Measurements from ENCODE around the gene C5orf22.
A peak's percentile ranks its signal among the peaks of the same experiment; 100 is the strongest.

C5orf22 gene

GRCh38 chr5:31531888-31532547 lies at the start of gene C5orf22, which contains the start of gene DROSHA:
C5orf22 (plus strand) TSS chr5:31532301; CDS start chr5:31532393, 92 bp downstream.
DROSHA (minus strand) TSS chr5:31532093; CDS start chr5:31529059, 3,034 bp downstream.
- Histone ChIP-seq H3K4me1 (peaks cover 5% of the 10 kb centered on the region; the same call in 1 of the 2 replicates), H3K9me3 (no peaks in the 10 kb centered on the region), H3K27me3 (ENCODE audit: low read depth) (no peaks in the 10 kb centered on the region), H3K4me3 (peak within 1 kb of the TSS; percentile 73), H3K36me3 (replicated peaks) (peaks cover 52% of the 10 kb centered on the region)
- in situ Hi-C loops (cut with MboI; ENCODE audit: low sequenced_read_pairs): no loop called here
- peak; percentile 96 to 98 for DNase-seq (ENCODE audit: low spot score in 2 of 2)

GRCh38 chr5:31485376-31486207 lies 46.5 kb upstream of the C5orf22 start:
- Histone ChIP-seq H3K4me3 (no peak overlapping the region), H3K36me3 (replicated peaks) (peaks cover 48% of the 10 kb centered on the region), H3K9me3 (no peaks in the 10 kb centered on the region), H3K4me1 (no peaks in the 10 kb centered on the region), H3K27me3 (ENCODE audit: low read depth) (no peaks in the 10 kb centered on the region)
- no peak for DNase-seq (ENCODE audit: low spot score in 2 of 2)
- in situ Hi-C loops (cut with MboI; ENCODE audit: low sequenced_read_pairs): no loop called here

- peaks cover 47% of the 10 kb centered on the region for H3K36me3 ChIP-seq (replicated peaks)
- in situ Hi-C loops (cut with MboI; ENCODE audit: low sequenced_read_pairs): no loop called here
- H3K9me3 ChIP-seq: no peaks in the 10 kb centered on the region
- DNase-seq (ENCODE audit: low spot score in 2 of 2): no peak
- H3K4me1 ChIP-seq: no peaks in the 10 kb centered on the region
- no peak overlapping the region for H3K4me3 ChIP-seq
- no peaks in the 10 kb centered on the region for H3K27me3 ChIP-seq (ENCODE audit: low read depth)
Measured at GRCh38 chr5:31486441-31486840, 45.7 kb upstream of the C5orf22 start.

GRCh38 chr5:31487506-31487905 lies 44.6 kb upstream of the C5orf22 start:
- in situ Hi-C loops (cut with MboI; ENCODE audit: low sequenced_read_pairs): no loop called here
- Histone ChIP-seq H3K4me1 (no peaks in the 10 kb centered on the region), H3K4me3 (no peak overlapping the region), H3K9me3 (no peaks in the 10 kb centered on the region), H3K36me3 (replicated peaks) (peaks cover 46% of the 10 kb centered on the region), H3K27me3 (ENCODE audit: low read depth) (no peaks in the 10 kb centered on the region)
- no peak for DNase-seq (ENCODE audit: low spot score in 2 of 2)

- in situ Hi-C loops (cut with MboI; ENCODE audit: low sequenced_read_pairs): no loop called here
- Histone ChIP-seq H3K9me3 (no peaks in the 10 kb centered on the region), H3K4me1 (no peaks in the 10 kb centered on the region), H3K36me3 (replicated peaks) (peaks cover 76% of the 10 kb centered on the region), H3K27me3 (ENCODE audit: low read depth) (no peaks in the 10 kb centered on the region), H3K4me3 (no peak overlapping the region)
- DNase-seq (ENCODE audit: low spot score in 2 of 2): no peak
Measured at GRCh38 chr5:31492869-31493268, 39.2 kb upstream of the C5orf22 start.

- Histone ChIP-seq H3K36me3 (replicated peaks) (peaks cover 86% of the 10 kb centered on the region), H3K4me1 (no peaks in the 10 kb centered on the region), H3K27me3 (ENCODE audit: low read depth) (no peaks in the 10 kb centered on the region), H3K4me3 (no peak overlapping the region), H3K9me3 (no peaks in the 10 kb centered on the region)
- DNase-seq (ENCODE audit: low spot score in 2 of 2): no peak
- in situ Hi-C loops (cut with MboI; ENCODE audit: low sequenced_read_pairs): no loop called here
Measured at GRCh38 chr5:31495336-31495735, 36.8 kb upstream of the C5orf22 start.

GRCh38 chr5:31496301-31496700 lies 35.8 kb upstream of the C5orf22 start:
- no peaks in the 10 kb centered on the region for H3K9me3 ChIP-seq
- no peak for DNase-seq (ENCODE audit: low spot score in 2 of 2)
- H3K27me3 ChIP-seq (ENCODE audit: low read depth): no peaks in the 10 kb centered on the region
- peaks cover 84% of the 10 kb centered on the region for H3K36me3 ChIP-seq (replicated peaks)
- no peaks in the 10 kb centered on the region for H3K4me1 ChIP-seq
- in situ Hi-C loops (cut with MboI; ENCODE audit: low sequenced_read_pairs): no loop called here
- no peak overlapping the region for H3K4me3 ChIP-seq

GRCh38 chr5:31496891-31497290 lies 35.2 kb upstream of the C5orf22 start:
- in situ Hi-C loops (cut with MboI; ENCODE audit: low sequenced_read_pairs): no loop called here
- H3K36me3 ChIP-seq (replicated peaks): peaks cover 82% of the 10 kb centered on the region

GRCh38 chr5:31500256-31500655 lies 31.8 kb upstream of the C5orf22 start:
- Histone ChIP-seq H3K36me3 (replicated peaks) (peaks cover 89% of the 10 kb centered on the region), H3K9me3 (no peaks in the 10 kb centered on the region), H3K27me3 (ENCODE audit: low read depth) (no peaks in the 10 kb centered on the region), H3K4me3 (no peak overlapping the region), H3K4me1 (no peaks in the 10 kb centered on the region)
- DNase-seq (ENCODE audit: low spot score in 2 of 2): no peak
- in situ Hi-C loops (cut with MboI; ENCODE audit: low sequenced_read_pairs): no loop called here

More at GRCh38 chr5:31496891-31497290, 35.2 kb upstream of the C5orf22 start:
- no peaks in the 10 kb centered on the region for H3K27me3 ChIP-seq (ENCODE audit: low read depth)
- no peak for DNase-seq (ENCODE audit: low spot score in 2 of 2)
- no peak overlapping the region for H3K4me3 ChIP-seq
- no peaks in the 10 kb centered on the region for H3K9me3 ChIP-seq
- no peaks in the 10 kb centered on the region for H3K4me1 ChIP-seq

GRCh38 chr5:31502506-31502905 lies 29.6 kb upstream of the C5orf22 start:
- Histone ChIP-seq H3K4me1 (no peaks in the 10 kb centered on the region), H3K36me3 (replicated peaks) (peaks cover 84% of the 10 kb centered on the region), H3K9me3 (no peaks in the 10 kb centered on the region), H3K4me3 (no peak overlapping the region), H3K27me3 (ENCODE audit: low read depth) (no peaks in the 10 kb centered on the region)
- no peak for DNase-seq (ENCODE audit: low spot score in 2 of 2)
- in situ Hi-C loops (cut with MboI; ENCODE audit: low sequenced_read_pairs): no loop called here

- Histone ChIP-seq H3K4me1 (no peaks in the 10 kb centered on the region), H3K9me3 (no peaks in the 10 kb centered on the region), H3K36me3 (replicated peaks) (peaks cover 82% of the 10 kb centered on the region), H3K4me3 (no peak overlapping the region), H3K27me3 (ENCODE audit: low read depth) (no peaks in the 10 kb centered on the region)
- no peak for DNase-seq (ENCODE audit: low spot score in 2 of 2)
- in situ Hi-C loops (cut with MboI; ENCODE audit: low sequenced_read_pairs): no loop called here
Measured at GRCh38 chr5:31504529-31504928, 27.6 kb upstream of the C5orf22 start.

- Histone ChIP-seq H3K4me3 (no peak overlapping the region), H3K36me3 (replicated peaks) (peaks cover 75% of the 10 kb centered on the region), H3K9me3 (no peaks in the 10 kb centered on the region), H3K27me3 (ENCODE audit: low read depth) (no peaks in the 10 kb centered on the region), H3K4me1 (no peaks in the 10 kb centered on the region)
- no peak for DNase-seq (ENCODE audit: low spot score in 2 of 2)
- in situ Hi-C loops (cut with MboI; ENCODE audit: low sequenced_read_pairs): no loop called here
Measured at GRCh38 chr5:31511305-31511704, 20.8 kb upstream of the C5orf22 start.

- Histone ChIP-seq H3K27me3 (ENCODE audit: low read depth) (no peaks in the 10 kb centered on the region), H3K9me3 (no peaks in the 10 kb centered on the region), H3K4me1 (no peaks in the 10 kb centered on the region), H3K4me3 (no peak overlapping the region), H3K36me3 (replicated peaks) (peaks cover 50% of the 10 kb centered on the region)
- in situ Hi-C loops (cut with MboI; ENCODE audit: low sequenced_read_pairs): no loop called here
- no peak for DNase-seq (ENCODE audit: low spot score in 2 of 2)
Measured at GRCh38 chr5:31516802-31517201, 15.3 kb upstream of the C5orf22 start.

GRCh38 chr5:31523041-31523440 lies 9.1 kb upstream of the C5orf22 start:
- Histone ChIP-seq H3K4me3 (no peak overlapping the region), H3K9me3 (no peaks in the 10 kb centered on the region), H3K36me3 (replicated peaks) (peaks cover 52% of the 10 kb centered on the region), H3K27me3 (ENCODE audit: low read depth) (no peaks in the 10 kb centered on the region), H3K4me1 (no peaks in the 10 kb centered on the region)
- in situ Hi-C loops (cut with MboI; ENCODE audit: low sequenced_read_pairs): no loop called here
- DNase-seq (ENCODE audit: low spot score in 2 of 2): no peak

Measured in HAP-1 (cell line).